Hematopoietic multipotent progenitor cell treated with erythropoietin and hydrocortisone succinate and interleukin-3 and kit ligand, for 15 days (in vitro differentiated cells): ENCODE measurements around the gene CFAP57.

Experiments used
- DNase-seq: peaks from one replicate; pipeline ENCODE4 v3.0.0-alpha.2; 2015; ENCODE audit warnings: low spot score

Gene CFAP57

DNA sequence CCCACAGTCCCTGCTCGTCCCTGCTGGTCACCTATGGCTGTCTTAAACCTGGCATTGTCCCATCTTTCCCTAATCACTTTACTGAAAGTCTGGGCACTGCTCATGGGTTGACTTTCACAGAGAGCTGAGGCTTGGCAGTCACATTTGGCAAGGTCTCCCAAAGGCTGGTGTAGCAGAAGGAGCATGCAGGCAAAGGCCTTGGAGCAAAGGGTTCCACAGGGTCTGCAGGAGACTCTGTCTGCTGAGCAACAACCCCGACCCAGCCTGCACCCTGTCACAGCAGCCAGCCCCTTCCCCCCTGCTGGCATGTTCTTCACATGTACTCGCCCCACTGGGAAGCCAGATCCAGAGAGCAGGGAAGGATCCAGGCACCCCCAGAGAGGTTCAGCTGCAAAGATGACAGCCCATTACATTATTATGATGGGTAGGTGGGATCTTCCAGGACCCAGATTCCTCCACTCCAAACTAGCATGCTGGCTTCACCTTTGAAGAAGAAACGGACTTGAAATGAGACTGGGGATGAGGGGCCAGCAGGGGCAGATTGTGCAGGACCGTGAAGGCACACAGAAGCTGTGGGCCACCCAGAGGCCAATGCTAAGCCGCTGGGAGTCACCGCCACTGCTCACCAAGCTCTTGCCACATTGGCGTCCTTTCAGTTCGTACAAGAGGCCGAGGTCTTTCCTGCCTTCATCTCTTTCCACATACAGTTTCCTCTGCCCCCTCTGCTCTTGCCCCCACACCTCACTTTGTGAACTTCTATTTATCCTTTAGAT lies 83.5 kb downstream of the CFAP57 start:
- no peak for DNase-seq

DNA sequence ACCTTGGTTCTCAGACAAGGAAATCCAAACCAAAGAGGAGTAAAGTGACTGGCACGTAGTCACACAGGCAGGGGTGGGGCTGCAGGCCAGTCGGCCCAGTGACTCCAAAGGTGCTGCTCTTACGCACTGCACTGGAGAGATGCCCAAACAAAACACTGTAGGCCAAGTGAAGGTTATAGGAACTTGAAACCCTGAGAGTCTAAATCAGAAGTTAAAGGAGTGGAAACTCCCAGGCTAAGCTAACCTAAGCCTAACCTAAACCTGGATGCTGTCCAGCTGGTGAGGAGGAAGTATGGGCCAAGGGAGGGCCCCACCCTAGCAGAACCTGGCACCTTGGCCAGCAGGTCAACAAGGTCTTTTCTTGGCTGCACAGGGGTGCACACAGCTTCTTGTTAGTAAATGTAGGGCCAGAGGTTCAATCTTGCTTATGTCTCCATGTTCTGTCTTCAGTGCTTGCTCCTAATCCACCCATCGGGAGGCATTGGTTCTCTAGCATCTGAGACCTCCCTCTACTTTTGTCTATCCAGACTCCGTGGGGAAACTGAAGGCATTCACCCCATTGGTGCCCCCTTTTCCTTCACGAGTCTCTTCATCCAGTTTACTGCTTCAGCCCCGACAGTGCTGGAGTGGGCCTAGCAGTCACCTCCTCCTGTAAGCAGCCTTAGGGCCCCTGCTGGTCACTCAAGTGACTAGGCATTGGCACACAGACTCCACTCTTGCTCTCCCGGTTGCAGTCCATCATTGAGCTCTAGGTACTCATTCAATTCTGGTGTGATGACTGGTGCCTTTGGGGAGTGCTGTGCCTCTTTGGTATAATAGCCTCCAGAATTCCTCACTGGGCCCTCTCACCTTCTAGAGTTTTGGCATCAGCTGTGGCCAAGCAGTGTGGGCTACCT lies 84.8 kb downstream of the CFAP57 start:
- no peak for DNase-seq

DNA sequence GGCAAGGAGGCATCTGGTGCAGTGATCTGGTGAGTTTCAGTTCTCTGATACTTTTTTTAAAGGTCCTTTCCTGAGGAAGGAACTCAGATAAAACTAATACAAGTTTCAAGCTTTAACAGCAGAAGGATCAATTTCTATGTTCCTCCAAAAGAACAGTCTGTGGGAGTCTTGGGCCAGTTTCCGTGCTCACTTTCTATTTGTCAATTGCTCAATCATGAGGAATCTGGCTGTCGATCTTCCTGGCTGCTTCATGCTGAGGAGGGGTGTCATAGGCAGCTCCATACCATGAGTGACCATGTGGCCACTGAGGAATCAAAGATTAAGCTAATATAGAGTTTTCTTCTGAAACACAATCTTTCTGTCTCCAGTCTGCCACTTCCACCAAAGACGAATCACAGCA lies 86.2 kb downstream of the CFAP57 start:
- no peak for DNase-seq

DNA sequence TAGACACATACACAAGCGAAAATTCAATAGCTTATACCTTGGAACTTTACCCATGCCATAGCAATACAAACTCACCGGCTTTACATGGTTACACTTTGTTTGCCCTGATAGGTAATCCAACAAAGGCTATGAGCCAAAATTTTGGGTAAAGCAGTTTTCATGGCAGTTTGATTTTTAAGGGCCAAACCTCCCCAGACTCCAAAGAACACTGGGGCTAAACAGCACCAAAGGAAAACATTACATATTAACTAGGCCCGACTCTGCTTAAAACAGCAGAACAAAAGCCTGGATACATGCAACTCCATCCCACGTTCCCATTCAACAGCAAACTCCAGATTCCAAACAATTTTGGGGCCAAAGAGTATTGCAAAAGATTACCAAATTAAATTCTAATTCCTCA lies 93.3 kb downstream of the CFAP57 start:
- DNase-seq: no peak

DNA sequence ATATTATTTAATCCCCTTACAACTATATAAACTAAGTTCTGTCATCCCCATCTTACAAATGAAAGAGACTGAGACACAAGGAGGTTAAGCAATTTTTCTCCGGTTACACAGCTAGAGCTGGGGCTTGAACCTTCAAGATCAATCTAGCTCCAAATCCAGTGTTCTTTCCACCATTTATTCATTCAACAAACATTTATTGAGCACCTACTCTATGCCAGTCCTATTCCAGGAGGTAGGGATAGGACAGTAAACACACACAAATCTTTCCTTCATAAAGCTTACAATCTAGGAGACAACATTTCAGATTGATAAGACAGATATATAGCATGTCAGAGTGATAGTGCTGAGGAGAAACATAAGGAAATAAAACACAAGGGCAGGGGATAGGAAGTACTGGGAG lies 94.8 kb downstream of the CFAP57 start:
- DNase-seq: no peak

DNA sequence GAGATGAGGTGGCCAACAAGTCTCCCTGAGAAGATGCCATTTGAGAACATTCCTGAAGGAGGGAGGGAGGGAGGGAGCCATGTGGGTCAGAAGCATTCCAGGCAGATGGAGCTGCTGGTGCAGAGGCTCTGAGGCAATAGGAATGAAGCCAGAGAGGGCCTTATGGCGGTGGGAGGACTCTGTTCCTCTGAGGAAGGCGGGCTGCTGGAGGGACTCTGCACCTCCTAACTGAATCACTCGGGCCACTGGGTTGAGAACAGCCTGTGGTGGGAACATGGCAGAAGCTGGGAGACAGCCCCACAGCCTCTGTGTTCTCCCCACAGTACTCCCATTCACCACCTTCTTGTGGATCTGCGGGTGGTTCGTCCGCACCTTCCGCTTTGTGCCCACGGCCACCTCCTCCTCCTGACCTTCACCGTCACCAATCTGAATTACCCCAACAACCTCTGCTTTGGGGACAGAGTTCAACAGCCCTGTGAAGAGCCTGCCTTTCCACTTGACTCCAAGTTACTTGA lies 95.2 kb downstream of the CFAP57 start:
- DNase-seq: no peak

DNA sequence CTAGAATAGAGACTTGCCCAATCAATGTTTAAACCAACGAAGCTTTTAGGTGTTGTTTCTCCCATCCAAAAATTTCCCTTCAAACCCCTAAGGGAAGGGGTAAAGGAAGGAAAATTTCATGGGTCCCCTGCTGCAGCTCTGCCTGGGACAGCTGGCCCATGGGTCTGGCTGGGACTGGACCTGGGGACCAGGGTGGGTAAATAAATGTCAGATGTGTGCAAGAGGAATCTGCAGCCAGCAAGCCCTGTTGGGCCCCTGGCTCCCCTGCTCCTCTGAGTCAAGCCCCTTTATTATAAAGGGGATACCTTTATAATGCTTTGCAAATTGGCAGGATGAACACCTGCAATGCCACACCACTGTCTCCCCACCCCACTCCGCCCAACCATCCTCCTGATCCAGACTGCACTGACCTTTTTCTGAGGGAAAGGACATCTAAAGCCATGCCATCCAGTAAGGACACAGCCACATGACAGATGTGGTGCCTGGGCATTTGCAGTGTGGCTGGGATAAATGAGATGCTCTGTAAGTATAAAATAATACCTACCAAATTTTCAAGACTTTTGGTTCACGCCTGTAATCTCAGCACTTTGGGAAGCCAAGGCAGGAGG lies 95.8 kb downstream of the CFAP57 start:
- no peak for DNase-seq

GRCh38 chr1:43269627-43270375 lies 97.7 kb downstream of the CFAP57 start, which contains the start of gene TMEM125:
Gene TMEM125 (plus strand): TSS chr1:43269983. CDS start chr1:43272723, 2,740 bp downstream.
- DNase-seq: no peak

GRCh38 chr1:43270421-43271095 lies 98.4 kb downstream of the CFAP57 start:
- DNase-seq: no peak

GRCh38 chr1:43271186-43272118 lies 99.3 kb downstream of the CFAP57 start:
- DNase-seq: no peak

DNA sequence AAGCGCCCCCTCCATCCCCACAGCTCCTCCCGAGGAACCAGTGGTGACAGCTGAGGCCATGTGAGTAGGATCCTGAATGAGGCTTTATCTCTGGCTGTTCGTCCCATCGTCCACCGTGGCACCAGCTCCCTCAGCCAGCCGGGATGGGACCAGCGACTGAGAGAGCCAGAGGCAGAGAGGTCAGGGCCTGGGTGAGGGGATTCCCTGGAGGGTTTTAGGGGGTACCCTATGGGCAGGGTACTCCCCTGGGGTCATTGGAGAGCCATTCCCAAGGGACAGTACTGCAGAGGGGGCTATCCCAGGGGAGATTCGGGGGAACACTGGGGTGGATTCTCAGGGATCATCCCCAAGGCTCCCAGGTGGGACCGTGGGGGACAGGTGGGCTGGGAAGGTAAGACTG lies 100.0 kb downstream of the CFAP57 start:
- DNase-seq: no peak

- DNase-seq: no peak
Measured at GRCh38 chr1:43272576-43273571, 100.7 kb downstream of the CFAP57 start.

DNA sequence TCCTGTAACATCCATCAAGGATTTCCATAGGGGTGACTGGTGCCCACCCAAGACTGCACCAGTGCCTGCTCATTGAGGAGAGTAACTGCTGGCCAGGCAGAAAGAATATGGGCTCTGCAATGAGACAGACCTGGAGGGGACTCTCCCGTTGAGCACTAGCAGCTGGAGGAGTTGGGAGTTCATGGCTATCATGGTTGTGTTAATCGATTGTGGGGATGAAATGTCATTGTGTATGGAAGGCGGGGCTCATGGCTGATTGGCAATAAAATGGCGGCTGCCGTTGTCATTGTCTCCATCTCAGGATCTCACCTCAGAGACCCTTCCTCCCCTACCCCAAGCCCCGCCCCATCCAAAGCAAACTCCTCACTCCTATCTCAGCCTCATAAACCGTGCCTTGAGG lies 101.6 kb downstream of the CFAP57 start:
- DNase-seq: no peak

GRCh38 chr1:43274125-43274803 lies 102.1 kb downstream of the CFAP57 start:
- no peak for DNase-seq

DNA sequence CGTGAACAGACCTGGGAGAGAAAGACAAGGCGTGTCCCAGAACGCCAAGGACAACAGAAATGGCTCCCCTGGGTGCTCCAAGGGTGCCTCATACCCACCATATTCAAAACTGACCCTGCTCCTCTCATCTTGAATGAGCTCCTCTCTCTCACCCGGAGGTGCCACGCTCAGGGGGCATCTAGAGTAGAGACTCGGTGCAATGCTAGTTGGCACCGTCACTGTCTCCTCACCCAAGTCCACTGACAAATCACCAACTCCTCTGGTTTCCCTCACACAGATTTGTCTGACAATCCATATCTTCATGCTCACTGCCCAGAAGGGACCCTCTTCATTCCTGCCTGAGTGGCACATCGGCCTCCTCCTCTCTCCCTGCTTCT lies 102.7 kb downstream of the CFAP57 start:
- DNase-seq: no peak

GRCh38 chr1:43275826-43276620 lies 103.9 kb downstream of the CFAP57 start:
- DNase-seq: no peak

DNA sequence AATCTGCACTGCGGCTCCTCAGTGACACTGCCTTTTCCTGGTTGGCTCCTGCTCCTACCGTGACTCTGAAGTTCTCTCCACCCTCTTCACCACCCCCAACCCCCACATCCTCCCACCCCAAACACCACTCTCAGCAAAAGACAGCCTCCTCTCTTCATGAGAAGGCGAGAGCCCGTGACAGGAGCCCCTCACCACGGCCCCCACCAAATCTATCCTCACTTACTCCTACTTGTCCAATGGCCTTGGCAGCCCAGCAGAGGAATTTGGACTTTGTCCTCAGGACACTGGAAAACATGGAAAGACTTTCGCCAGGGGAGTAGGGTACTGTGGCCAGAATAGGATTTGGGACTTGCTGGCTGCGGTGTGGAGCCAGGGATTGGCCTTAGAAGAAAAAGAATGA lies 104.5 kb downstream of the CFAP57 start:
- no peak for DNase-seq
